Subcutaneous abdominal adipose tissue (tissue), 5 donors: ENCODE measurements around the gene ICOS.
A peak's percentile ranks its signal among the peaks of the same experiment; 100 is the strongest.
"Not testable (repeated sequence)": the region's sequence is repeated elsewhere in the genome, so short reads cannot be mapped to it uniquely, and the experiment has no call there.

Experiments
- H3K27ac ChIP-seq: one replicate; pipeline ENCODE4 v1.7.0; 2013; ENCODE audit warnings: low read depth, mild to moderate bottlenecking, inconsistent platforms, low read length, moderate library complexity
- H3K27me3 ChIP-seq, 5 donors: one replicate each; pipeline ENCODE4 v1.7.0; 2013; ENCODE audit warnings: low read length in 5 of 5, inconsistent platforms in 1 of 5; ENCODE audit not compliant: control insufficient read depth in 5 of 5, insufficient read depth in 4 of 5
- H3K36me3 ChIP-seq, 5 donors: one replicate each; pipeline ENCODE4 v1.7.0; 2013; ENCODE audit warnings: low read length in 5 of 5; ENCODE audit not compliant: control insufficient read depth in 5 of 5, insufficient read depth in 5 of 5
- H3K4me1 ChIP-seq, 5 donors: one replicate each; pipeline ENCODE4 v1.7.0; 2013; ENCODE audit warnings: low read length in 5 of 5, mild to moderate bottlenecking in 3 of 5, moderate library complexity in 1 of 5; ENCODE audit not compliant: control insufficient read depth in 5 of 5, insufficient read depth in 5 of 5
- H3K4me3 ChIP-seq, 5 donors: one replicate each; pipeline ENCODE4 v1.7.0; 2013; ENCODE audit warnings: low read length in 5 of 5, low read depth in 1 of 5
- H3K9ac ChIP-seq, 5 donors: one replicate each; pipeline ENCODE4 v1.7.0; 2013; ENCODE audit warnings: low read length in 5 of 5, mild to moderate bottlenecking in 4 of 5, moderate library complexity in 3 of 5
- H3K9me3 ChIP-seq, 5 donors: one replicate each; pipeline ENCODE4 v1.7.0; 2013; ENCODE audit warnings: low read length in 5 of 5; ENCODE audit not compliant: control insufficient read depth in 5 of 5
- donor health status: healthy.
- donor health status: healthy.
- donor health status: healthy.
- donor health status: healthy.
- donor health status: healthy.

The ICOS gene

GRCh38 chr2:203935568-203935967 is 995 bp upstream of the ICOS start:
- Histone ChIP-seq H3K4me3 (no peak overlapping the region), H3K36me3 (no peaks in the 10 kb centered on the region), H3K27me3 (no peaks in the 10 kb centered on the region), H3K9me3 (no peaks in the 10 kb centered on the region), H3K4me1 (peaks cover 0 to 3% (median 0%) of the 10 kb centered on the region in 5 donors), H3K9ac (no peak overlapping the region), H3K27ac (no peak overlapping the region)

GRCh38 chr2:203936949-203937348 is 386 bp downstream of the ICOS start:
- Histone ChIP-seq H3K4me1 (peaks cover 0 to 3% (median 0%) of the 10 kb centered on the region in 5 donors), H3K9me3 (no peaks in the 10 kb centered on the region), H3K27ac (no peak overlapping the region), H3K36me3 (no peaks in the 10 kb centered on the region), H3K9ac (no peak overlapping the region), H3K4me3 (no peak overlapping the region), H3K27me3 (no peaks in the 10 kb centered on the region)

- Histone ChIP-seq H3K36me3 (no peaks in the 10 kb centered on the region), H3K4me1 (peaks cover 0 to 3% (median 0%) of the 10 kb centered on the region in 5 donors), H3K9ac (no peak overlapping the region), H3K9me3 (no peaks in the 10 kb centered on the region), H3K4me3 (no peak overlapping the region), H3K27me3 (no peaks in the 10 kb centered on the region), H3K27ac (no peak overlapping the region)
These were observed 1.2 kb downstream of the ICOS start for GRCh38 chr2:203937788-203938187.

- Histone ChIP-seq H3K27ac (no peak overlapping the region), H3K27me3 (no peaks in the 10 kb centered on the region), H3K36me3 (no peaks in the 10 kb centered on the region), H3K4me1 (peaks cover 0 to 15% (median 11%) of the 10 kb centered on the region in 5 donors), H3K9ac (no peak overlapping the region), H3K9me3 (no peaks in the 10 kb centered on the region), H3K4me3 (no peak overlapping the region)
These were observed 3.5 kb downstream of the ICOS start for GRCh38 chr2:203940039-203940438.

- not testable (repeated sequence) for H3K27me3 ChIP-seq, H3K36me3 ChIP-seq, H3K9me3 ChIP-seq, H3K27ac ChIP-seq
- Histone ChIP-seq H3K4me1 (peaks cover 0 to 15% (median 11%) of the 10 kb centered on the region in 5 donors), H3K4me3 (peak overlapping the region in 1 of 5 donors; percentile 35), H3K9ac (peak overlapping the region in 1 of 5 donors; percentile 4)
These were observed 7.2 kb downstream of the ICOS start for GRCh38 chr2:203943493-203944382.

- Histone ChIP-seq H3K27ac (no peak overlapping the region), H3K9ac (no peak overlapping the region), H3K27me3 (no peaks in the 10 kb centered on the region), H3K4me1 (peaks cover 0 to 7% (median 6%) of the 10 kb centered on the region in 5 donors), H3K36me3 (no peaks in the 10 kb centered on the region), H3K9me3 (no peaks in the 10 kb centered on the region), H3K4me3 (no peak overlapping the region)
These were observed 12.2 kb downstream of the ICOS start for GRCh38 chr2:203948733-203949132.

GRCh38 chr2:203949228-203949627 is 12.7 kb downstream of the ICOS start:
- H3K4me3 ChIP-seq, result no peak overlapping the region

GRCh38 chr2:203951366-203951902 is 14.9 kb downstream of the ICOS start:
- H3K27ac ChIP-seq, result no peak overlapping the region
- H3K36me3 ChIP-seq, result no peaks in the 10 kb centered on the region
- no peaks in the 10 kb centered on the region for H3K27me3 ChIP-seq
- H3K4me1 ChIP-seq, result no peaks in the 10 kb centered on the region
- no peak overlapping the region for H3K9ac ChIP-seq
- H3K4me3 ChIP-seq, result no peak overlapping the region
- no peaks in the 10 kb centered on the region for H3K9me3 ChIP-seq

More at GRCh38 chr2:203949228-203949627, 12.7 kb downstream of the ICOS start:
- Histone ChIP-seq H3K4me1 (peaks cover 0 to 2% (median 1%) of the 10 kb centered on the region in 5 donors), H3K36me3 (no peaks in the 10 kb centered on the region), H3K9me3 (no peaks in the 10 kb centered on the region), H3K9ac (no peak overlapping the region), H3K27ac (no peak overlapping the region), H3K27me3 (no peaks in the 10 kb centered on the region)

GRCh38 chr2:203959265-203959664 is 22.7 kb downstream of the ICOS start:
- Histone ChIP-seq H3K27ac (no peak overlapping the region), H3K9ac (no peak overlapping the region), H3K27me3 (no peaks in the 10 kb centered on the region), H3K4me1 (no peaks in the 10 kb centered on the region), H3K36me3 (no peaks in the 10 kb centered on the region), H3K4me3 (no peak overlapping the region), H3K9me3 (no peaks in the 10 kb centered on the region)

- no peaks in the 10 kb centered on the region for H3K36me3 ChIP-seq
- no peak overlapping the region for H3K4me3 ChIP-seq
- no peaks in the 10 kb centered on the region for H3K4me1 ChIP-seq
- H3K9ac ChIP-seq, result no peak overlapping the region
- H3K27me3 ChIP-seq, result no peaks in the 10 kb centered on the region
- H3K27ac ChIP-seq, result no peak overlapping the region
- no peaks in the 10 kb centered on the region for H3K9me3 ChIP-seq
These were observed 23.1 kb downstream of the ICOS start for GRCh38 chr2:203959672-203960071.
